ENCODE data around the gene ZIM2.
A peak's percentile ranks its signal among the peaks of the same experiment; 100 is the strongest.

Gene ZIM2

GRCh38 chr19:56808717-56809392 is 31.7 kb downstream of the ZIM2 start:
- DNase-seq (ENCODE audit: low spot score), result no peak

- DNase-seq (ENCODE audit: low spot score), result no peak
Measured at GRCh38 chr19:56806639-56807038, 33.9 kb downstream of the ZIM2 start.

GRCh38 chr19:56778351-56778750 is 62.2 kb downstream of the ZIM2 start:
- DNase-seq (ENCODE audit: low spot score), result no peak

- DNase-seq (ENCODE audit: low spot score), result no peak
Measured at GRCh38 chr19:56769650-56770049, 70.9 kb downstream of the ZIM2 start.

GRCh38 chr19:56765137-56765536 is 75.4 kb downstream of the ZIM2 start:
- DNase-seq (ENCODE audit: low spot score), result peak; percentile 79

GRCh38 chr19:56764196-56764695 is 76.3 kb downstream of the ZIM2 start:
- no peak for DNase-seq (ENCODE audit: low spot score)

GRCh38 chr19:56760842-56761241 is 79.7 kb downstream of the ZIM2 start:
- no peak for DNase-seq (ENCODE audit: low spot score)

- DNase-seq (ENCODE audit: low spot score), result no peak
Measured at GRCh38 chr19:56759531-56759930, 81.0 kb downstream of the ZIM2 start.

GRCh38 chr19:56751078-56751489 is 89.4 kb downstream of the ZIM2 start:
- DNase-seq (ENCODE audit: low spot score), result peak; percentile 93

- DNase-seq (ENCODE audit: low spot score), result peak; percentile 38
Measured at GRCh38 chr19:56750658-56751057, 89.9 kb downstream of the ZIM2 start.

- DNase-seq (ENCODE audit: low spot score), result peak; percentile 77
Measured at GRCh38 chr19:56748378-56748777, 92.1 kb downstream of the ZIM2 start.

- no peak for DNase-seq (ENCODE audit: low spot score)
Measured at GRCh38 chr19:56746367-56746766, 94.2 kb downstream of the ZIM2 start.

GRCh38 chr19:56740501-56740900 is 100.0 kb downstream of the ZIM2 start:
- DNase-seq (ENCODE audit: low spot score), result no peak

GRCh38 chr19:56736571-56736970 is 104.0 kb downstream of the ZIM2 start:
- no peak for DNase-seq (ENCODE audit: low spot score)

GRCh38 chr19:56732976-56733375 is 107.5 kb downstream of the ZIM2 start:
- DNase-seq (ENCODE audit: low spot score), result no peak

- DNase-seq (ENCODE audit: low spot score), result peak; percentile 77
Measured at GRCh38 chr19:56727677-56728076, 112.8 kb downstream of the ZIM2 start.

- DNase-seq (ENCODE audit: low spot score), result peak; percentile 79
Measured at GRCh38 chr19:56725829-56726424, 114.6 kb downstream of the ZIM2 start.
